Fibroblast of skin of left quadriceps (primary cell): ENCODE results near the gene HIPK3.
"Not testable (repeated sequence)": the region's sequence is repeated elsewhere in the genome, so short reads cannot be mapped to it uniquely, and the experiment has no call there.

ENCODE experiments used
- DNase-seq, 2 experiments: peaks; one replicate each; pipeline ENCODE4 v3.0.0-alpha.2; 2013; ENCODE audit warnings: low read depth in 2 of 2

The HIPK3 gene

DNA sequence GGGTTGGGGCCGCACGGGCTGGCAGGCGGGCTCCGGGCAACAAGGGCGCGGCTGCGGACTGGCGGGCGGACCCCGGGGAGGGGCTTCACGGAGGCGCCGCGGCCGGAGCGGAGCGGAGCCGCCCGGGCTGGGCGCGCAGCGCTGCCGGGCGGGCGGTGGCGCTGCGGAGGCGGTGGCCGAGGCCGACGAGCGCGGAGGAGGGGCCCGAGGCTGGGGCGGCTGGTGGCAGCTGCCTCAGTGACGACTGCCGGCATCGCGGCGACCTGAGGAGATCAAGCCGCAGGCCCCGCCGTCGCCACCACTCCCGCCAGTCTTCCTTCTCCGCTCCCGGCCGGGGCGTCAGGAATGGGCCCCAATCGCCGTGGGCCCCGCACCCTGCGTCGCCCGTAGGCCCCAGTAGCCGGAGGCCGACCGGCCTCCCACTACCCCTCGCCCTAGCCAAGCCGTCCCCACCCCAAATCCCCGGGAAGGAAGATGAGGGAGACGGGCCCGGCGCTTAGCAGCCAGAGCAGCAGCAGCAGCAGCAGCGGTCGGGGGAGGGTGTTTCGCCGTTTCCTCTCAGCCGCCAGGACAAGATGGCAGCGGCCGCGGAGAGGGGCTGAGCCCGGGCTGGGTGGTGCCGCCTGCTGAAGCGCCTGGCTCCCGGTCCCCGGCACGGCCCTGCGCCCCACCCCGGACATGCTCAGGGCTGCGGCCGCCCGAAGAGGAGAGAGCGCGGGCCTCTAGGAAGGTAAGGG lies at the start of gene HIPK3:
Gene HIPK3, plus strand, starts transcription at position 222 of the 737 bp plus-strand sequence.
- DNase-seq = peak in 1 of 2 experiments; percentile 58

DNA sequence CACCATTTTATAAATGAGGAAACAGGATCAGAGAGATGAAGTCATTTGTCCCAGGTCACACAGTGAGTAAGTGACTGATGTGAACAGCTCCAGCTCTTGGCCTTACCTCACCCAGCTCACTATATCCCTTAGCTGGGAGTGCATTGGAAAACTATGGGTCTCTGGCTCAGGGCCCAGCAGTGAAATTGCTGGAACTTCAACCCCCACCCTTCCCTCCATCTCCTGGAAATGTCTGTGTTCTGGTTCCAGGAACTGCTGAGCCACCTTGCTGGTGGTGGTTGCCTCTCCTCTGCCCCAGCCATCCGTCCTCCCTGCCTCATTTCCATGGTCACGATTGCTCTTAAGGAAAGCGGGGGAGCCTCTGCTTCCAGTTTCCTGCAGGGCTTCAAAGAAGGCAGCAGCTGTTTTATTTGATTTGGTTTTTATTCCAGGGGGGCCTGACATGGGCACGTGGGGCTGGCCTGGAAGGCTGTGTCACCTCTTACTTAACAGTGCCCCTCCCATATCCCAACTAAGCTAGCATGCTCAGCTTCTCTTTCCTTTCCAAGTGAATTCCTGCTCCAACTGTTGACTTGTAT lies 49.7 kb upstream of the HIPK3 start:
- DNase-seq = peak in 1 of 2 experiments; percentile 8

- DNase-seq = no peak
Measured at GRCh38 chr11:33208150-33208549, 49.0 kb upstream of the HIPK3 start.

- no peak for DNase-seq
Measured at GRCh38 chr11:33211153-33211552, 46.0 kb upstream of the HIPK3 start.

GRCh38 chr11:33211580-33211979 lies 45.6 kb upstream of the HIPK3 start:
- no peak for DNase-seq

DNA sequence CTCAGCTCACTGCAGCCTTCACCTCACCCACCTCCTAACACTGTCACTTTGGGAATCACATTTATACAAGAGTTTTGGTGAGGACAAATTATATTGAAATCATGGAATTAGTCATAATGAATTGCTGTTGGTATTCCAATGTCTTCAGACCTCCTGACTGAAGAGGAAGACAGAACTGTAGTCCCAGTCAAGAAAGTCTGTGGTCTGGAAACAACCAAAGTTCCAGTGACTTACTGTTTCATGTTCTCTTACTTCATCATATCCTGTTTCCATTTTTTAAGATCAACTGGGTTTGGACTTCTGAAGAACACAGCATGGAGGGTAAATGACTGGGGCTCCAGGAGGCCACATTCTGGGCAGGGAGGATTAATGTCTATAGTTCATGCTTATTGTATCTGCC lies 43.0 kb upstream of the HIPK3 start:
- DNase-seq = no peak

DNA sequence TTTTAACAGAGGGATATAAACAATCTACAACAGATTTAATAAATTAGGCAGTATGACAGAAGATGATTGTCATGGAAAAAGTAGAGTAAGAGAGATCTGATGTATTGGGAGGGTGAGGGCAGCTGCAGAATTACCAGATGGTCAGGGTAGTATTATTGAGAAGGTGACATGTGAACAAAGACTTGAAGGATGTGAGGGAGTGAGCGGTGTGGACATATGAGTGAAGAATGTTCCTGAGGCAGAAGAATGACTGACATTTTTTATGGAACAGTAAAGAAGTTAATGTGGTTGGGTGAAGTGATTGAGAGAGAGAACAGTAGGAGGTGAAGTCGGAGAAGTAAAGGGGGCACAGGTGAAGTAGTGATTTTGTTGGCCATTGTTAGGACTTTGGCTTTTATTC lies 42.4 kb upstream of the HIPK3 start:
- no peak for DNase-seq

- not testable (repeated sequence) for DNase-seq
Measured at GRCh38 chr11:33216676-33217075, 40.5 kb upstream of the HIPK3 start.

- DNase-seq = no peak
Measured at GRCh38 chr11:33222052-33222750, 35.0 kb upstream of the HIPK3 start.

- no peak for DNase-seq
Measured at GRCh38 chr11:33225371-33225770, 31.8 kb upstream of the HIPK3 start.

DNA sequence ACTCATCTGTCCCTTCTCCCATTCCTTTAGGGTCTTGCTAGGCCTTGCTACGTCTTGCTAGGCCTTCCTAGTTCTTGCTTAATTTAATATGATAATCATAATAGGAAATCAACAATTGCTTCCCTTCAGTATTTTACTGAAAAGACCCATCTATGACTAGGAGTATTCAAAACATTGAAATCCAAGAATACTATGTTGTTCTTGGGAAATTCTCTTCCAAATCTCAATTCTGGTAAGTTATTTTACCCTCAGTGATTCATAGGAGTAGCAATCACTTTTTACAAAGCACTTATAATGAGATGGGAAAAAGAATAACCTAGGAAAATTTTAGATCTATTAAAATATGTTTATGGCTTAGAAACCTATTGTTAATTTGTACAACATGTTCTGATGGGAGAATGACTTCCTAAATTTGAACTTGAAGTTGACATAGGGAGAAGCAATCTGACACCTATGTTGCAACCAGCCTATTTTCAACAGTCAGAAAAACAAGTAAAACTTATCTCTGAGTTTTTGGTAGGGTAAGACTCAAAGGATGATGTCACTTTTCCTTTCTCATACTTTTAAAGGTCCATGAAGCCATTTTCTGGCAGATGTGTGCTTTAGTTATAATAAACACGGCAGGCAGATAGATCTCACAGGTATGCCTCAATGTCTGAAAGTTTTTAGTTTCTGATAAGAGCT lies 29.5 kb upstream of the HIPK3 start:
- DNase-seq = peak; percentile 4 to 10

DNA sequence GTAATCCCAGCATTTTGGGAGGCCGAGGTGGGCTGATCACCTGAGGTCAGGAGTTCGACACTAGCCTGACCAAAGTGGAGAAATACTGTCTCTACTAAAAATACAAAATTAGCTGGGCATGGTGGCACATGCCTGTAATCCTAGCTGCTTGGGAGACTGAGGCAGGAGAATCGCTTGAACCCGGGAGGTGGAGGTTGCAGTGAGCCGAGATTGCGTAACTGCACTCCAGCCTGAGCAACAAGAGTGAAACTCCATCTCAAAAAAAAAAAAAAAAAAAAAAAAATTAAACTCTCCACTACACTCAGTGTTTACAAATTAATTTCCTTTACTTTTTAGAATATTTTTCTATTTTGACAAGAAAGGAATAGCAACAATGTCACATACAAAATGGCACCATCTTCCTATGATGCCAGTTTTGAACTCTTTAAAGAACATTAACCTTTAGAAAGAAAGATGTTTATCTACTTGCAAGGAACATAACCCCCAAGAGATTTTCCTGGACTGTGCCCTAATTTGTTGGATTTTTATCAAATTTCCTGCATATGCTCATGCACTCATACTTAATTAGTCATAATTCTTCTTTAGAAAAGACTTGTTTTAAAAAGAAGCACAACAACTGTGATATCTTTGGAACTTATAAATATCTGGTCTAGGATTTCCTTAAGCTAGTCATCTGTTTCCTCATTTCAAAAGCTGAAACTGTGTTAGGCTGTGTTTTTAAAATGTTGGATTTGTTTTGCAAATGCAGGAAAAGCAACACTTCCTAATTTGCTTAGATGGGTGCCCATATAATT lies 22.6 kb upstream of the HIPK3 start:
- DNase-seq = no peak

GRCh38 chr11:33237039-33237597 lies 20.1 kb upstream of the HIPK3 start:
- no peak for DNase-seq

DNA sequence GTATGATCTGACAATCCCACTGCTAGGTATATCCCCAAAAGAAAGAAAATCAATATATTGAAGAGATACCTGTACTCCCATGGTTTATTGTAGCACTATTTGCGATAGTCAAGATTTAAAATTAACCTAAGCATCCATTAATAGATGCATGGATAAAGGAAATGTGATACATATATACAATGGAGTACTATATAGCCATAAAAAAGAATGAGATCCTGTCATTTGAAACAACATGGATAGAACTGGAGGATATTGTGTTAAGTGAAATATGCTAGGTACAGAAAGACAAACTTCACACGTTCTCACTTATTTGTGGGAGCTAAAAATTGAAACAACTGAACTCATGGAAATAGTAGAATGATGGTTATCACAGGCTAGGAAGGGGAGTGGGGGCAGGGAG lies 14.6 kb upstream of the HIPK3 start:
- DNase-seq = no peak

DNA sequence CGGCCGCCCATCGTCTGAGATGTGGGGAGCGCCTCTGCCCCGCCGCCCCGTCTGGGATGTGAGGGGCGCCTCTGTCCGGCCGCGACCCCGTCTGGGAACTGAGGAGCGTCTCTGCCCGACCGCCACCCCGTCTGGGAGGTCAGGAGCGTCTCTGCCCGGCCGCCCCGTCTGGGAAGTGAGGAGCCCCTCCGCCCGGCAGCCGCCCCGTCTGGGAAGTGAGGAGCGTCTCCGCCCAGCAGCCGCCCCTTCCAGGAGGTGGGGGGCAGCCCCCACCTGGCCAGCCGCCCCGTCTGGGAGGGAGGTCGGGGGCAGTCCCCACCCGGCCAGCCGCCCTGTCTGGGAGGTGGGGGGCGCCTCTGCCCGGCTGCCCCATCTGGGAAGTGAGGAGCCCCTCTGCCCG lies 13.5 kb upstream of the HIPK3 start:
- DNase-seq = not testable (repeated sequence)

- peak in 1 of 2 experiments; percentile 50 for DNase-seq
Measured at GRCh38 chr11:33248416-33248971, 8.7 kb upstream of the HIPK3 start.

DNA sequence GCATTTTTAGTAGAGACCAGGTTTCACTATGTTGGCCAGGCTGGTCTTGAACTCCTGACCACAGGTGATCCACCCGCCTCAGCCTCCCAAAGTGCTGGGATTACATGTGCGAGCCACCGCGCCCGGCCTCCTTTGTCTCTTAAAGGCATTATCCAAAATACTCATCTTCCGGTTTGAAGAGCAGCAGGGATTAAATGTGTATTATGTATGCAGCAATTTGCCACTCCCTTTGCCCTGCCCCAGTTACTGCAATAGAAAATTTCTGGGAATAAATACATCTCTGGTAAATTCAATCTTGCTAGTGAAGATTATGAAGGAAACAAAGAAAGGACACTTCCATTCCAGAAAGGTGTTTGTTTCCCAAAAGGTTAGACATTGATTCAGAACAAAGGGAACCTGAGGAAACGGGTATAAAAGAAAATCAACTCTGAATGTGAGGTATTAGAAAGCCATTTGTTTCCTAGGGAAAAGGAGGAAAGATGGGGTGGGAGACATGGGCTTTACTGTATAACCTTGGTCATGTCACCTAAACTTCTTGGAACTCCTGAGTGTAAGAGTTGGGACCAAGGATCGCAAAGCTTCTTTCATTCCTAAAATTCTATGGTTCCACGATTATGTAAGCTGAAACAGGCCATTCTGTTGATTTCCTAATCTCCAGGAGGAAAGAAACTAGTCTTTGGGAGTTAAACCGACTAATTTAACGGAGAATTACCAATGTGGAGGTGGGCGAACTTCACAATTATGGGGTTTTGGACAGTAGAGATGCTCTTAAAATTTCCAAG lies 959 bp upstream of the HIPK3 start:
- DNase-seq = no peak

DNA sequence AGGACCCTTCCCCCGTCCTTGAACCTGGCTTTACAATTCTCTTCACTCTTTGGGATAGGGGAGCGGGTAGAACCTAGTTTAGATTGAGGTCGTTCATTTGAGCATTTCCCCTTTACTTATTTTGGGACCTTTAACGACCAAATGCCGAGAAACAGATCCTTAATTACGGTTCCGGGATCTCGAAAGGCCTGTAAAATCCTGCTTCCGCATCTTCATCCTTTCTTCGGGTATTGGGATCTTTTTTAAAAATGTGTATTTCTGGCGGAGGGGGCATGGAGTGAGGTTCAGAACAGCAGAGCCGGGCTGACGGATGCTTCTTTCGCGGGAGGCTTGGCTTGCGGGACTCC lies 395 bp upstream of the HIPK3 start:
- no peak for DNase-seq

DNA sequence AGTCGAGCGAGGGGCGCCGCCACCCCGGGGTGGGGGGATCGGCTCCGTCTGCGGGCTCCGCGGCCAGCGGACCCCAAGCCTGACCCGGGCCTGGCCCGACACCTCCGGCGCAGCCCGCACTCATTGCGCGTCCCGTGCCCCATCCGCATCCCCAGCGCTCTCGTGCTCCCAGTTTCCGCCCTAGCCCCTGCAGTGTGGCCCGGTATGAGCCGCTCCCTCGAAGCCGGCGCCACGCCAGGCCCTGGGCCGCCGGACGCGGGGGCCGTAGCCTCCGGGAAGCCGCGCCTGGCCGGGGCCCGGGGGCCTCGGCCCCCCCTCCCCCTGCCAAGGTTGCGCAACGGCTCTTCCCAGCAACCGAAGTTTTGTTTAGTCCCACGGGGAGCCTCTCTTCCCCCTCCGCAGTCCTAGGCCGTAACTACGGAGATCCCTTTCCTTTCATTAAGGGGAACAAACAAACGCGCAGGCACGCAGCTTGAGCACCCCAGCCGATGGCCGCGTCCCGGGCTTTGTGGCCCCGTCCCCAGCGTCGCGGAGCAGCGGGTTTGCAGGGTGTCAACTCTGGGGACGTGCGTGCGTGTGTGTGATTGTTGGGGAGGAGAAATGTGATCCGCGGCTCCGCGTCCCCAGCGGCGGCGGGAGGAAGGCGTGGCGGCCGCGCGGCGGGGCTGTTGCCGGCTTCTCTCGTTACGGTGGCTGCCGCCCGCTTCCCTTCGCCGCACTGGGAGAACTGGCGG lies 883 bp downstream of the HIPK3 start:
- DNase-seq = peak; percentile 78
